Motor neuron (in vitro differentiated cells): ENCODE results near the gene NEK10. TPM values are rescaled to one million over a fixed set of nuclear protein-coding genes. Genes with fewer than 3 reads are reported as not detected.
"Not testable (repeated sequence)": the region's sequence is repeated elsewhere in the genome, so short reads cannot be mapped to it uniquely, and the experiment has no call there.

Experiments used
- ATAC-seq, 8 experiments: fragments of 200-7000 bp; cut with Tn5 transposase; replicated peaks in 6 of 8; 2 replicates each; pipeline ENCODE4 v1.8.0; 2021; ENCODE audit warnings: mild to moderate bottlenecking in 8 of 8, moderate library complexity in 8 of 8
- H3K27ac ChIP-seq, 2 donors: fragments of 250-450 bp; sonication (Bioruptor Pico); 2 replicates each; pipeline ENCODE4 v1.9.0; 2021; ENCODE audit warnings: antibody characterized with exemption in 2 of 2, mild to moderate bottlenecking in 2 of 2, moderate library complexity in 1 of 2
- H3K4me1 ChIP-seq, 2 donors: fragments of 250-450 bp; sonication (Bioruptor Pico); replicated peaks in 1 of 2; 2 replicates each; pipeline ENCODE4 v1.6.1; 2021; ENCODE audit warnings: antibody characterized with exemption in 2 of 2, mild to moderate bottlenecking in 2 of 2, moderate library complexity in 1 of 2
- H3K4me3 ChIP-seq, 5 donors: fragments of 250-450 bp; sonication (Bioruptor Pico); 2 replicates each; pipeline ENCODE4 v1.9.0; 2021; ENCODE audit warnings: antibody characterized with exemption in 5 of 5, mild to moderate bottlenecking in 5 of 5, moderate library complexity in 4 of 5
- WGBS, 10 experiments: fragments of 450-650 bp; shearing (Covaris generic); methylation state at CpG; one replicate each; pipeline ENCODE4 v1.0.0; 2022; 5-methylcytosine and 5-hydroxymethylcytosine counted together
- in situ Hi-C, 9 experiments: fragments of 400-800 bp; cut with MboI; loops; one replicate each; pipeline ENCODE4 v1.15.0; 2021; ENCODE audit warnings: low sequenced_read_pairs in 9 of 9, low pct_unique_long_range_greater_than_20kb in 2 of 9; ENCODE audit not compliant: unreplicated experiment in 9 of 9
- total RNA-seq, 8 experiments: library from RNA; unstranded; fragments of 300-600 nt; gene quantifications; 2 replicates each; pipeline versions ENCODE4 v1.2.3 to v1.2.4, GENCODE V29; 2022

NEK10 gene
- total RNA-seq, 8 experiments from 2014 or later, result 1.5 to 18.8 (median 5.1) TPM

GRCh38 chr3:27293939-27294338 is 75.2 kb downstream of the NEK10 start:
- peak in 1 of 8 experiments; percentile 33 for ATAC-seq
- Histone ChIP-seq H3K4me3 (no peak overlapping the region), H3K27ac (no peak overlapping the region), H3K4me1 (no peaks in the 10 kb centered on the region)
- WGBS, 10 experiments, result 44 to 100% (median 86%) methylated on average over 1 to 3 of the region's 3 CpGs
- in situ Hi-C loops, result no loop called here

- in situ Hi-C loops, result no loop called here
- no peak for ATAC-seq
- H3K4me1 ChIP-seq, result no peaks in the 10 kb centered on the region
These were observed 78.4 kb downstream of the NEK10 start for GRCh38 chr3:27290760-27291159.

GRCh38 chr3:27289769-27290413 is 79.3 kb downstream of the NEK10 start:
- H3K27ac ChIP-seq, result no peak overlapping the region
- in situ Hi-C loops, result no loop called here
- ATAC-seq, result peak in 2 of 8 experiments; percentile 38 to 50
- 15 to 82% (median 46%) methylated on average over 1 to 3 of the region's 3 CpGs; no CpG with 5 or more reads in 1 of the 10 experiments for WGBS, 10 experiments
- no peaks in the 10 kb centered on the region for H3K4me1 ChIP-seq
- no peak overlapping the region for H3K4me3 ChIP-seq

More at GRCh38 chr3:27290760-27291159, 78.4 kb downstream of the NEK10 start:
- H3K4me3 ChIP-seq, result no peak overlapping the region
- H3K27ac ChIP-seq, result no peak overlapping the region

- ATAC-seq, result no peak
- in situ Hi-C loops, result no loop called here
- Histone ChIP-seq H3K4me1 (no peaks in the 10 kb centered on the region), H3K27ac (no peak overlapping the region), H3K4me3 (no peak overlapping the region)
- WGBS, 10 experiments, result 82 to 100% (median 93%) methylated on average over 1 to 2 of the region's 2 CpGs; no CpG with 5 or more reads in 1 of the 10 experiments
These were observed 82.1 kb downstream of the NEK10 start for GRCh38 chr3:27287052-27287451.

- ATAC-seq, result not testable (repeated sequence)
These were observed 82.7 kb downstream of the NEK10 start for GRCh38 chr3:27286467-27286866.

GRCh38 chr3:27285668-27286067 is 83.5 kb downstream of the NEK10 start:
- in situ Hi-C loops, result no loop called here

More at GRCh38 chr3:27286467-27286866, 82.7 kb downstream of the NEK10 start:
- WGBS, 10 experiments, result 17 to 83% (median 71%) methylated on average over 1 to 7 of the region's 10 CpGs; no CpG with 5 or more reads in 2 of the 10 experiments
- H3K4me1 ChIP-seq, in situ Hi-C loops, H3K4me3 ChIP-seq, H3K27ac ChIP-seq: not testable (repeated sequence)

GRCh38 chr3:27281671-27282150 is 87.5 kb downstream of the NEK10 start:
- no peak overlapping the region for H3K27ac ChIP-seq
- WGBS, 10 experiments, result 57 to 94% (median 84%) methylated on average over 1 to 2 of the region's 2 CpGs
- in situ Hi-C loops, result no loop called here
- no peak for ATAC-seq
- no peak overlapping the region for H3K4me3 ChIP-seq
- H3K4me1 ChIP-seq, result no peaks in the 10 kb centered on the region

More at GRCh38 chr3:27285668-27286067, 83.5 kb downstream of the NEK10 start:
- Histone ChIP-seq H3K27ac (no peak overlapping the region), H3K4me3 (no peak overlapping the region), H3K4me1 (no peaks in the 10 kb centered on the region)
- ATAC-seq, result no peak

- Histone ChIP-seq H3K27ac (no peak overlapping the region), H3K4me3 (no peak overlapping the region), H3K4me1 (no peaks in the 10 kb centered on the region)
- ATAC-seq, result peak in 1 of 8 experiments; percentile 38
- WGBS, 10 experiments, result 13 to 100% (median 80%) methylated on average over 1 of the region's 1 CpG; no CpG with 5 or more reads in 2 of the 10 experiments
- in situ Hi-C loops, result no loop called here
These were observed 90.1 kb downstream of the NEK10 start for GRCh38 chr3:27279123-27279522.

GRCh38 chr3:27278383-27279055 is 90.7 kb downstream of the NEK10 start:
- WGBS, 10 experiments, result 19 to 100% (median 66%) methylated on average over 1 to 3 of the region's 3 CpGs; no CpG with 5 or more reads in 1 of the 10 experiments
- no peak overlapping the region for H3K4me3 ChIP-seq
- no peak overlapping the region for H3K27ac ChIP-seq
- ATAC-seq, result no peak
- in situ Hi-C loops, result no loop called here
- H3K4me1 ChIP-seq, result no peaks in the 10 kb centered on the region

- H3K4me1 ChIP-seq, result no peaks in the 10 kb centered on the region
- in situ Hi-C loops, result no loop called here
- no peak overlapping the region for H3K4me3 ChIP-seq
- no peak overlapping the region for H3K27ac ChIP-seq
- 75 to 100% (median 90%) methylated on average over 1 to 5 of the region's 5 CpGs for WGBS, 10 experiments
- no peak for ATAC-seq
These were observed 93.7 kb downstream of the NEK10 start for GRCh38 chr3:27275441-27275990.

- in situ Hi-C loops, result no loop called here
- H3K27ac ChIP-seq, result no peak overlapping the region
- no peak for ATAC-seq
- no peaks in the 10 kb centered on the region for H3K4me1 ChIP-seq
- no peak overlapping the region for H3K4me3 ChIP-seq
These were observed 97.3 kb downstream of the NEK10 start for GRCh38 chr3:27271890-27272289.

- in situ Hi-C loops, result loop anchor here in 1 of 9 experiments (10.0 kb wide), 1 partner anchor 120 kb away; no protein-coding TSS in a partner anchor
- ATAC-seq, result no peak
- 0 to 100% (median 70%) methylated on average over 1 of the region's 1 CpG; no CpG with 5 or more reads in 1 of the 10 experiments for WGBS, 10 experiments
- Histone ChIP-seq H3K27ac (no peak overlapping the region), H3K4me1 (no peaks in the 10 kb centered on the region), H3K4me3 (no peak overlapping the region)
These were observed 114.3 kb downstream of the NEK10 start for GRCh38 chr3:27254896-27255295.

- WGBS, 10 experiments, result 29 to 100% (median 75%) methylated on average over 1 to 7 of the region's 7 CpGs; no CpG with 5 or more reads in 1 of the 10 experiments
- no peak overlapping the region for H3K4me3 ChIP-seq
- in situ Hi-C loops, result loop anchor here in 1 of 9 experiments (10.0 kb wide), 1 partner anchor 119 kb away; no protein-coding TSS in a partner anchor
- peak in 4 of 8 experiments; percentile 54 to 84 (median 83) for ATAC-seq
- no peaks in the 10 kb centered on the region for H3K4me1 ChIP-seq
- no peak overlapping the region for H3K27ac ChIP-seq
These were observed 115.4 kb downstream of the NEK10 start for GRCh38 chr3:27253831-27254230.
